Panc1 (cell line): Measurements from ENCODE around the gene HEYL.

Experiments used
- POLR2AphosphoS5 ChIP-seq: IDR thresholded peaks from 2 replicates; pipeline ENCODE4 v1.6.1; 2012; ENCODE audit warnings: mild to moderate bottlenecking, low read depth, low read length, moderate library complexity
- SIN3A ChIP-seq: IDR thresholded peaks from 2 replicates; pipeline ENCODE4 v1.6.1; 2012; ENCODE audit warnings: low read depth, mild to moderate bottlenecking, low read length, moderate library complexity, borderline replicate concordance; ENCODE audit not compliant: insufficient read depth
- TF ChIP-seq, protein P1 (sequence below): fragments of 450-650 bp; IDR thresholded peaks from 2 replicates; pipeline ENCODE4 v1.5.1; 2017; ENCODE audit warnings: mild to moderate bottlenecking

DNA sequence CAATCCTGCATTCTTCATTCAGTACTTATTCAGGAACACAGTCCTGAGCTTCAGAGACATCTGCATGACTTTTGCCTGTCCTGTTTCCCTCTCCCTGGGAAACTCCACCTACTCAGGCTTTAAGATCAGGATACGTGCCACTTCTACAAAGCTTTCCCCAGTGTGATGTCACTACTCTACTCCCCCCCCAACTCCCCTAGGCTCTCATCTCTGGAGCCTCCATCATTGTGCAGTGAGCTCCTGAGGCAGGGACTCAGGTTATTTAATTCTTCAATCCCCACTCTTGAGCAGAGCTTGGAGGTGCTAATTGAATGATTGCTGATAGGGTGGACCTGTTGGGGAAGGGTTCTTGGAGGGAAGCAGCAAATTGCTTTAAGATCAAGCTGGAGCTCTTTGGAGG is 31.2 kb upstream of the HEYL start:
- TF ChIP-seq, protein P1, sequence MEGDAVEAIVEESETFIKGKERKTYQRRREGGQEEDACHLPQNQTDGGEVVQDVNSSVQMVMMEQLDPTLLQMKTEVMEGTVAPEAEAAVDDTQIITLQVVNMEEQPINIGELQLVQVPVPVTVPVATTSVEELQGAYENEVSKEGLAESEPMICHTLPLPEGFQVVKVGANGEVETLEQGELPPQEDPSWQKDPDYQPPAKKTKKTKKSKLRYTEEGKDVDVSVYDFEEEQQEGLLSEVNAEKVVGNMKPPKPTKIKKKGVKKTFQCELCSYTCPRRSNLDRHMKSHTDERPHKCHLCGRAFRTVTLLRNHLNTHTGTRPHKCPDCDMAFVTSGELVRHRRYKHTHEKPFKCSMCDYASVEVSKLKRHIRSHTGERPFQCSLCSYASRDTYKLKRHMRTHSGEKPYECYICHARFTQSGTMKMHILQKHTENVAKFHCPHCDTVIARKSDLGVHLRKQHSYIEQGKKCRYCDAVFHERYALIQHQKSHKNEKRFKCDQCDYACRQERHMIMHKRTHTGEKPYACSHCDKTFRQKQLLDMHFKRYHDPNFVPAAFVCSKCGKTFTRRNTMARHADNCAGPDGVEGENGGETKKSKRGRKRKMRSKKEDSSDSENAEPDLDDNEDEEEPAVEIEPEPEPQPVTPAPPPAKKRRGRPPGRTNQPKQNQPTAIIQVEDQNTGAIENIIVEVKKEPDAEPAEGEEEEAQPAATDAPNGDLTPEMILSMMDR = no peak
- TF ChIP-seq POLR2AphosphoS5 = no peak
- TF ChIP-seq SIN3A = no peak
